ENCODE measurements around the gene MND1.

MND1 gene, protein sequence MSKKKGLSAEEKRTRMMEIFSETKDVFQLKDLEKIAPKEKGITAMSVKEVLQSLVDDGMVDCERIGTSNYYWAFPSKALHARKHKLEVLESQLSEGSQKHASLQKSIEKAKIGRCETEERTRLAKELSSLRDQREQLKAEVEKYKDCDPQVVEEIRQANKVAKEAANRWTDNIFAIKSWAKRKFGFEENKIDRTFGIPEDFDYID

GRCh38 chr4:153344131-153345011, at the start of gene MND1:
Gene MND1, plus strand, starts transcription at chr4:153344688. Its CDS starts 50 bp downstream, at chr4:153344738.
- peak; percentile 46 to 56 for DNase-seq (ENCODE audit: low read depth in 2 of 2)

- no peak for DNase-seq (ENCODE audit: low read depth in 2 of 2)
Measured at GRCh38 chr4:153295131-153295755, 49.2 kb upstream of the MND1 start.

DNA sequence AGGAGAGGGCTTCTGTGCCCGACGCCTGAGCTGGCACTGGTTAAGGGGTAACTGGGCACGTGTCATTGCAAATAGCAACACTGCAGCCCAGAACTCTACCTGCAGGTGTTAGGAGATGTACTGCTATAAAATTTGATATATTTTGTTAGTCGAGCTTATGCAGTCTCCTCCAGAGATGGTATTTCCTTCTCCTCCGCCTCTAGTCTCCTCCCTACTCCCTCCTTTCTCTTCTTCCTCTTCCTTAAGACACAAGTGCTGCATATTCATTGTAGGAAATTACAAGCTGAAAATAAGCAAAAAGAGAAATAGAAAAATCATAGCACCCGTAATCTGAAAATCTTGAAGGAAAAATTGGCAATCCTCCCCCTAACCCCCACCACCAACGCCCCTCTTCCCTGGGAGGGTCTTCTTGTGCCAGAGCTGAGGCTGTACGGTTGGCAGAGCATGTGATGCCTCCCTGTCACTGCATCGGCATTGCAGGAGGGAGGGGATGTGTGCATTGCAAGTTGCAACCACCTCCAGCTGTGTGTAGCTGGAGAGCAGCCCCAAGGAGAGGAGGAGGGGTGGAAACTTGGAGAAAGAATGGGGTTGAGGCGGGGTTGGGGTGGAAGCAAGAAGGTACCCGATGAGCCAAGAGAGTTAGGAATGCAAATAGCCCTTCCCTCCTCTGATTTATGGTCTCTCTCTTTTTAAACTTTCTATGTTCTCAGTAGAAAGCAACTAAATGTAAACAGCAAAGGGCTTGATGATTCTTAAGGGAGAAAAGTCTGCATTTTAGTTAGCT, 48.3 kb upstream of the MND1 start:
- DNase-seq (ENCODE audit: low read depth in 2 of 2): peak; percentile 63 to 69

DNA sequence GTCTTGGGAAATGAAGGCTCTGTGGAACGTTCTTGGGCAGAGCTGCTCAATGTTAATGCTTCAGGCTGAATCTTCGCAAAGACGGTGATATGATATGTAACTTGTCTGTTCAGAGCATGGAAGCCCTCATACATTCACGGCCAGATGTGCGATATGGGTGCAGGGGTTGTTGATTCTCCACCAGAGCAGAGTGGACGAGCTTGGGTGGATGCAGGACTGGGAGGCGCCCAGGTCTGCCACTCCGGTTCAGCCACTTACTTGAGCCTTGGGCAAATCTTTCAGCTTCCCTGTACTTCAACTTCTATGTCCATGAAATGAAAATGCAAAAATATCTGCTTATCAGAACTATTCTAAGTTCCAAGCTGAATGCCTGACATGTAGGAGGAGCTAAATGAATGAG, 47.4 kb upstream of the MND1 start:
- no peak for DNase-seq (ENCODE audit: low read depth in 2 of 2)

DNA sequence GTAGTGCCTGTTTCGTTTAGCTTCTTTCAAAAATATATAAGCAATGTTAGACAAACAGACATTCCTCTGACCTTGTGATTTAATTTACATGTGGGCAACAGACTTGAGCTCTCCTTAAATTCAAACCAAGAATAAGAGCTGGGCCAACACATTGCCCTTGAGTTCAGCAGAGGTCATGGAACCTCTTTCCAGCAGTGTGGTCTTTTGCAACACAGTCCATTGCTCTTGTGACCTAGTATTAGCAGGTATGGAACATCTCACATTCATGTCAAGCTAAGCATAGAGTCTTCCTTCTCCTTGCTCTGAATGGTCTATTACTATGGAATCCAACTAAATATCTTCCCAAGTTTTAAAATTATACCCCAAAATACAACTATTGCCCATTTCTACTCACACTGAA, 33.7 kb upstream of the MND1 start:
- no peak for DNase-seq (ENCODE audit: low read depth in 2 of 2)

DNA sequence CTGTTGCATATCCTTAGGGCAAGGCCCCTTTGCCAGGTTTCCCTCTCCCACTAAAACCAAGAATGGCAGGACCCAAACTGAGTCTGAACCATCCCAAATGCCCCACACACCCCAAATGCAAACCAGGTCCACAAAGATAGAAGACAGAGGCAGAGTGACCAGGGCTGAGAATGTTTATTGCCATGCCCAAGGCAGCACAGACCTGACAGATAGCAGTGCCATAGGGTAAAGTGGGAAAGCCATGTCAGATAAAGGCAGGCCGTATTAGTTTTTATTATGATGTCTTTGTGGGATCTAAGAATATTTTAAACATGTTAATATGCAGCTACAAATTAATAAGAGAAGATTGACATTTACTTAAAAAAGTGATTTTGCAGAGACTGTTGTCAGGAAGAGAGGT, 29.6 kb upstream of the MND1 start:
- no peak for DNase-seq (ENCODE audit: low read depth in 2 of 2)

- DNase-seq (ENCODE audit: low read depth in 2 of 2): peak in 1 of 2 experiments; percentile 30
Measured at GRCh38 chr4:153318696-153319320, 25.7 kb upstream of the MND1 start.

DNA sequence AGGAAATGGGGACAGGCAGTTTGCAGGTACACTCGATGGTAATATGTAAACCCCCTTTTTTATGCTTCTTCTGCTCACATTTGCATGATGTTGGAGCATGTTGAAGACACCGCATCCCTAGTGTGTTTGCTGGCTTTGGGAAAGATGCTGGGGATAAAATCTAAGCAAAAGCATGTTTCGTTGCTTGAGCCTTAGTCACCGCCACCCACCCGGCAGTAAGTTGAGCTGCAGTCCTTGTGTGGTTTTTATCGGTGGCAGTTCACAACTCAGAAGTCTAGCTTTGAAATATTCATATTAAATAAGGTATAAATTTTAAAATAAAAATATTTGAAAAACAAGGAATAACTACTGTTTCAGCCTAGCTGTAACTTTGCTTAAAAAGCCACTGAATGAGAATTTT, 21.7 kb upstream of the MND1 start:
- no peak for DNase-seq (ENCODE audit: low read depth in 2 of 2)

- no peak for DNase-seq (ENCODE audit: low read depth in 2 of 2)
Measured at GRCh38 chr4:153324046-153324445, 20.4 kb upstream of the MND1 start.

GRCh38 chr4:153325558-153325957, 18.9 kb upstream of the MND1 start:
- no peak for DNase-seq (ENCODE audit: low read depth in 2 of 2)

DNA sequence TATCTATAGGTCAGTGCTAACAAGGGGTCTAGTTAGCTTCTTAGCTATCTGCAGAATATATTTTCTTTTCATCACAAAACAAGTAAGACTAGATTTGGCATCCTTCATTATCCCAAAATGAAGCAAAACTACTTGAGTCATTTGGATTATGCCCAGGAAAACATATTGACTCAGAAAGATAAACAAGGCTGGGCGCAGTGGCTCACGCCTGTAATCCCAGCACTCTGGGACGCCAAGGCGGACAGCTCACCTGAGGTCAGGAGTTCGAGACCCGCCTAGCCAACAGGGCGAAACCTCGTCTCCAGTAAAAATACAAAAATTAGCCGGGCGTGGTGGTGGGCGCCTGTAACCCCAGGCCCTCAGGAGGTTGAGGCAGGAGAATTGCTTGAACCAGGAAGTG, 18.0 kb upstream of the MND1 start:
- no peak for DNase-seq (ENCODE audit: low read depth in 2 of 2)

- no peak for DNase-seq (ENCODE audit: low read depth in 2 of 2)
Measured at GRCh38 chr4:153327247-153327646, 17.2 kb upstream of the MND1 start.

GRCh38 chr4:153332936-153333335, 11.6 kb upstream of the MND1 start:
- peak; percentile 53 to 54 for DNase-seq (ENCODE audit: low read depth in 2 of 2)

GRCh38 chr4:153333874-153334273, 10.6 kb upstream of the MND1 start:
- DNase-seq (ENCODE audit: low read depth in 2 of 2): no peak

- no peak for DNase-seq (ENCODE audit: low read depth in 2 of 2)
Measured at GRCh38 chr4:153335665-153336064, 8.8 kb upstream of the MND1 start.

DNA sequence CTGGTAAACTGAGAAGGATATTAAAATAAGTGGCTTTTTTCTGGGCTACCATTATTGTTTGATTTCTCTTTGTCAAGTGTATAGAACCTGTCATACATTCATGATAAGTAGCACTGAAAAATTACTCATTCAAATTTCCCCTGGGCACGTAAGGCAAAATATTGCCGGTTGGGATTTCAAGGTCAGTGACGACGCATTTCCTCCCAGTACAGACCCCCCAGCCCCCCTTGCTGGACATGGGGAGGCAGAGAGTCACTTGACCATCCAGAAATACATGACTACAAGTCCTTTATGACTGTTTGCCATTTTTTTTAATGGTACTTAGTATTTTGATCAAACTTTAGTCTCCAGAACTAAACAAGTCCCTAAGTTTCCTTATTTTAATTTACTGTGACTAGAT, 6.8 kb upstream of the MND1 start:
- DNase-seq (ENCODE audit: low read depth in 2 of 2): no peak

DNA sequence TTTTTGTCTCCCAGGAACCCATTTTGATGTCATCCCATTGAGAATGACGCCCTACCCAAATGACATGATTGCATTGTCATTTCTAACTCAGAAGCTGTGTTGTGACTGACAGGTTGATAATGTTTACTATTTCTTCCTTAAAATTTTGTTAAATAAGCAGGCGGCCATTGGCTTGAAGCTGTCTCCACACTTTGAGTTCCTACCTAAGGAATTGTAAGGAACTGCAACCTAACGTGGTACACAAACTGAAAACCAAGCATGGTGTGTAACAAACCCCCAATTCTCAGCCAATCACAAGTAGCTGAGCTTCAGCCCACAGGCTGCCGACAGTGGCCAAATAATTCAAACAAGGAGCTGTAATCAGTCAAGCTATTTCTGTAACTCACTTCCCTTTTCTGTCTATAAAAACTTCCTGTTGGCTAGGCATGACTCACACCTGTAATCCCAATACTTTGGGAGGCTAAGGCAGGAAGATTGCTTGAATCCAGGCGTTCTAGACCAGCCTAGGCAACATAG, 2.9 kb upstream of the MND1 start:
- DNase-seq (ENCODE audit: low read depth in 2 of 2): no peak

- no peak for DNase-seq (ENCODE audit: low read depth in 2 of 2)
Measured at GRCh38 chr4:153342751-153343552, 1.5 kb upstream of the MND1 start.

DNA sequence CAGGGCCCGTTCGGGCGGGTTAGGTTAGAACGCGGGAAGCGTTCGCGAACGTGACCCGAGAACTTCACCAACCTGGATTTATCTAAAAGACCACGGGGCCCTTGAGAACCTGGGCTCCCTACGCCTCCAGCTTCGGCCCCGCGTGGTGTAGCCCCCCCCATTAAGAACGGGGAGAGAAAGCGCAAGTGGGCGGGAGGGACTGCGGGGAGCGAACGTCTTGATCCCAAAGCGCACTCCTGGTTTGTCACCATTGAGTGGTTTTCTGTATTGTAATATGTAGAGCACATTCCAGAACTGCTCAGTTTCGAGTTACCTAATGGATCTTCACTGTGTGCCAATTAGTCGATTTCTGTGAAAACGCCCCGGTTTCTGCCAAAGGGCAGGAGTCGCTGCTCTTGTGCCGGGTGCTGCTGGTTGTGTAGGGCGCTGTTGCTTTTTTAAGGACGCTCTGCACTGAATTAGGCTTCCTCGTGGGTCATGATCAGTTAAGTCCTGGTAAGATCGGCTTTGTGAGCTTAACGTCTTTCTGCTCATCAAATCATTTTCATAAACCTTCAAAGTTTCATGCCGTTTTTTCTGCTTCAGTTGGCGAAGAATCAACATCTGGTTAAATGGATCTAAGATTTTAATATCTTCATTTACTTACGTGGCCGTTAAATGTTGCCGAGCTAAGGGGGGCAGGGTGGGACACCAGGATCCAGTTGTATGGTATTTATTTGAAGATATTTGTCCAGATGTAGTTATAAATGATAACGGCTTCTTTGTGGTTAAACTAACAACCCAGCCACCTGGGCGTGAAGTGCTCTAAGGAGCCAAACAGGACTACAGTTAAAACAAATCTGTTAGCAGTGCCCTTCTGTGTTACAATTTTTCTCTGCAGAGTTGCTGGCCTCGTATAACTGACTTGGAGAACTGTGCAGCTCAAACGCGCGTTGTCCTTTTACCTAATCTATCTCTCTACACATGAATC, 809 bp downstream of the MND1 start:
- no peak for DNase-seq (ENCODE audit: low read depth in 2 of 2)
